AML-193 (cell line): ENCODE measurements around the gene COPG2.

Experiments
- DNase-seq, 2 experiments: peaks; one replicate each; lab custom pipeline; 2025; lab: John Stamatoyannopoulos, UW

COPG2 gene

DNA sequence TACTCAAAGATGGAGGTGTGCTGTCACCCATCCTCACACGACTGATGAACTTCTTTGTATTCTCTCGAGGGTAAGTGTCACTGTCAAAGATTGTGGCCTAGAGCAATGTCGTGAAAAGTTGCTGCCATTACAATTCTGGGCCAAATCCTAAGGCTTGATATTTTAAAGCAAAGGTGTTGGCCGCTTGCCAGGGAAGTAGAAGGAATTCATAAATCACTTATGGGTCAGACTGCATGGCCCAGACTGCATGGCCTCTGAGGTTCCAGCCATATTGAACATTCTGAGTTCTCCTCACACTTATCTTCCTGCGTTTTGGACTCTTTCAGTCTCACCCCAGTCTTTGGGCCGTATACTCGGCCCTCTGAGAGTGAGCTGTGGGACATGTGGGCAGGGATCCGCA lies 168.1 kb downstream of the COPG2 start:
- no peak for DNase-seq

DNA sequence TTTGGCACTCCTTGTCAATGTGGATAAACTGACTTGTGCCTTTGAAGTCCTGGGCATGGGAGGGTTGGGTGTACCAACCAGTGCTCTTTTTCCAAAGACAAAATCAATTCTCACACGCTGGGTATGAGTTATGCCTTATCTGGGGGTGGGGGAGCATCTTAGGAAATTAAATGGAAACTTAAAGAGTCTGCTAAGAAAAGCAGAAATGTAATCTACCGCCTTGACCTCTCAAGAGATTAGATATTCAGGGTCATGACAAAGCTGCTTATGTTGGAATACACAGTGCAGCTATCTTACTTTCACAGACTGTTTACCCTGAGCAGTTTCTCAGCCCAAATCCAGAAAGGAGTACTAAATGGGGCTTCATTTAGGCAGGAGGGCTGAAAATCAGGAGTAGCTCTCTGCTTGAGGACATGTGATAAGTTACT lies 174.1 kb downstream of the COPG2 start:
- no peak for DNase-seq

- no peak for DNase-seq
Measured at GRCh38 chr7:130493275-130493873, 175.2 kb downstream of the COPG2 start.

DNA sequence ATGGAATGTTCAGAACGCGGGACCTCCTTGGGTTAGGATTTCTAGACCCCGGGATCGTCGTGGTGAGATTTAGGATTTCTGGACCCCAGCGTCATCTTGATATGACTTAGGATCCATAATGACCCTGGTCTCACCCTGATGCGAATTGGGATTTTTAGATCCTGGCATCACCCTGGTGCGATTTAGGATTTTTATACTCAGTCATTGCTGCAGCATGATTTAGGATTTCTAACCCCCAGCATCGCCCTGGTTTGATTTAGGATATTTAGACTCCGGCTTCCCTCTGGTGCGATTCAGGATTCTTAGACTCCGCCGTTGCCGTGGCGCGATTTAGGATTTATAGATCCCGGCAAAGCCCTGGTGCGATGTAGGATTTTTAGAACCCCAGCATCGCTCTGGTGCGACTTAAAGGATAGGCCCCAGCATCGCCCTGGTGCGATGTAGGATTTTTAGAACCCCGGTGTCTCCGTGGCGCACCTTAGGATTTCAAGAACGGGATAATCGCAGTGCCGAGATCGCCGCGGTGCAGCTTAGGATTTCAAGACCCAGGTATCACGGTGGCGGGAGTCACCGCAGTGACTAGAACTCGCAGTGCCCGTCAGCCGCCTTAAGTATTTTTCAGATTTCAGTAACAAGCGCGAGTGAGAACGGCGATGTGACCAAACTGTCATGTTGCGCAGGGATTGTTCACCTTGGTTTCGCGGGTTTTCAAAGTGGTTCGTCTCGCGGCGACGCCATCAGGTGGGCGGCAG lies 175.8 kb downstream of the COPG2 start:
- no peak for DNase-seq

DNA sequence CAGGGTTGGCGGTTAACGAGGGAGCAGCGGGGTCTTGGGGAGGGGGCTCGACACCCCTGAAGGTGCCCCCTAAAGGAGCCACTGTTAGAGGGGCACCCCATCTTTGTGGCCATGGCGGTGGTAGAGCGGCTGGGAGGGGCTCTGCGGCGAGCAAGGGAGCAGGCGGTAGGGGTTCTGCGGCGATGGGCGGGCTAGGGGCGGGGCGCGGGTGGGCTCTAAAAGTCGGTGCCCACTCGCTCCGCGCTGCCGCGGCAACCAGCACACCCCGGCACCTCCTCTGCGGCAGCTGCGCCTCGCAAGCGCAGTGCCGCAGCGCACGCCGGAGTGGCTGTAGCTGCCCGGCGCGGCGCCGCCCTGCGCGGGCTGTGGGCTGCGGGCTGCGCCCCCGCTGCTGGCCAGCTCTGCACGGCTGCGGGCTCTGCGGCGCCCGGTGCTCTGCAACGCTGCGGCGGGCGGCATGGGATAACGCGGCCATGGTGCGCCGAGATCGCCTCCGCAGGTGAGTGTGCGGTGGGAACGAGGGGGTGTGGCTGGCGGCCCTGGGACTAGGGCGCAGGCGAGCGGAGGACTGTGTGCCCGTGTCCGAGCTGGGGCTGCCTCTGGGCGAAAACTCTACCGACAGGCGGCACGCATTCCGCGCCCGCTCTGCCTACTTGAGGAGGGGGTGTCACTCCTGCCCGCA lies 176.6 kb downstream of the COPG2 start, which contains the start of gene MEST:
Gene MEST, plus strand, starts transcription at position 245 of the 682 bp plus-strand sequence. Its CDS starts 229 bp downstream, at position 474.
- no peak for DNase-seq

- DNase-seq, result no peak
Measured at GRCh38 chr7:130490888-130491804, 177.4 kb downstream of the COPG2 start.

DNA sequence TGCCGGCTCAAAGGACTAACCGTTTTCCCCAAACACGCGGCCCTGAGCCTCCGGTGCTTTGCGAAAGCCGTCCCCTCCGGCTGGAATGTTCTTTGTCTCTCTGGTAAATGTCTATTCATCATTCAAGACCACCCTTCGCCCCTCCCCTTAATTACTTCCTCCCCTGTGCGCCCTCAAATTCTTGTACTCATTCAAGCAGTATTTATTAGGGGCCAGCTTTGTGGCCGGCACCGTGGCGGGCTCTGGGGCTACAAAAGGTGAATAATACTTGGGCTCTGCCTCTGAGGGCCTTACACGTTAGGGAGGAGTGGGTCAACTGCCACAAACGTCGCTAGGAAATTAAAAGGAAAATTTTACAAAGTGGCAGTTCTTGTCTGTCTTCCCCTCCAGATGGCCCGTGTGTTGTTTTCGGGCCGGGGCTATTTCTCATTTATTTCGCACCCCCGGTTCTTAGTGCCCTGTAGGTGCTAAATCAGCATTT lies 178.2 kb downstream of the COPG2 start:
- no peak for DNase-seq

DNA sequence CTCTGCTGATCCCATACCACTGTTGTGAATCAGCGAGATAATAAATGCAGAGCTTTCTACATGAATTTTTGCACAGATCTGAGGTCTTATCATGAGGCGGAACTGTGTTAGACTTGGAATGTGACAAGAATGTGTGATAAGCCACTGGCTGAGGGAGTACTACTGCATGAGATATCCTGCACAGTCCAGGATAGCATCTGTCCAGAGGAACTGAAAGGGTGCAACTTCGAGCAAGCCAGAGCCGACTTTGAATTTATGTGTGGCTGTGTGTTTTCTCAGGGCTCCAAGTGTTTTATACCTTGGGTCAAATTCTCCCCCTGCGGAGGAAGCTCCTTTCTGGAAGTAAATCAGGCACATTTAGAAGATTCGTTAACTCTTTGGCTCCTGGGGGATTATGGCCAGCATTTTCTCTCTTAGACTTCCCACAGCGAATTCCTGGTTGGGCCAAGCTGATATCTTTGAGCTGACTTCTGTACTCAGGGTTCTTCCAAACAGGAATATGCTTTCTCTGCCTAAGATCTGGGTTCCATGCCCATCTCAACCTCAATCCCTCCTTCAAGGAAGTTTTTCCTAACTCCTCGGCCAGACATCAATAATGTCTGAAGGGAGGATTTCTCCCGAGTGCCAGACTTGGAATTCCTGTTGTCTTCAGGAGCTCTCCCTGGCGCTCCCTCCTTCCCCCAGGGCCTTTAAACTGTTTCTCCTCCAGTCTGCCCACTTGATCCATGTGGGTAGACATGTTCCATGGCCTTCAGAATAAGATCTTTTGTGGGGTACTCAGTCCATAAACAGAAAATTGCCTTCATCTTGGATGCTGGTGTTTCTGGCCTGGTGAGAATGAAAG lies 179.2 kb downstream of the COPG2 start:
- DNase-seq, result no peak

GRCh38 chr7:130488392-130489139 lies 180.0 kb downstream of the COPG2 start:
- no peak for DNase-seq

DNA sequence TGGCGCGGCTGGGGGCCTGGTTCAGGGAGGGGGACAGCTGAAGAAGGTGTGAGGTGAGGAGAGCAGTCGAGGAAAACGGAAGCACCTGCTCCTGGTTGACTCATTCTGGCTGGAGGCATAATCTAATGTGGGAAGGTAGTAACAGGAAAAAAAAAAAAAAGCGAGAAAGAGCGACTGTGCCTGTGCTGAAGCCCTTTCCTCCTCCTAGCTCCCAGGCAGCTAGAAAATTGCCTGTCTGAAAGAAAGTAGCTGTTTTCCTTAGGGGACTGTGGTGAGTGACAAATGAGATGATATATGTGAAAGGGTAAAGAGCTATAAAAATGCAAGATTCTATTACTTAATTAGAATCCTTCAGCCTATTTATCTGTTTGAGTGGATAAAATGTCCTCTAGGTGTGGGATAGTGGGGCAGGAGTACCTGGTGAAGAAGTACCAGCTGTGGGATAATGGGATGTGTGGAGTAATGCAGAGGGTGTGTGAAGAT lies 181.6 kb downstream of the COPG2 start:
- no peak for DNase-seq

GRCh38 chr7:130486114-130486953 lies 182.2 kb downstream of the COPG2 start:
- no peak for DNase-seq

DNA sequence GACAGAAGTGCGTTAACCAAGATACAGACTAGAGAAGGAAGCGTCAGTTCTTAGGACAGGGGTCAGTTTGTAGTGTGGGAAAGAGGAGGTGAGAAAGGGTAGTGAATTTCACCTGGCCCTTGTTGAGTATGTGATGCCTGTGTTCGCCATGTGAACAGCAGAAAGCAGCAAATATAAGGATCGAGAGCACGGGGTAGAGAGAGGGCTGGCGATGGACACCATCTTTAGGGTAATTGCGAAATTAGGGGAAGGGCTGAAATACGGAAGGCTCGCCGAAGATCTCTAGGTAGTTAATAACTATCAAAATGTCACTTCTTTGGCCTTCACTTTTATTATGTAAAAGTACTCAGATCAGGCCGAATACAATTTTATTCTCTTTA lies 182.8 kb downstream of the COPG2 start:
- no peak for DNase-seq

- no peak for DNase-seq
Measured at GRCh38 chr7:130483031-130483430, 185.5 kb downstream of the COPG2 start.

- no peak for DNase-seq
Measured at GRCh38 chr7:130481898-130482297, 186.7 kb downstream of the COPG2 start.

GRCh38 chr7:130479716-130480400 lies 188.7 kb downstream of the COPG2 start:
- DNase-seq, result peak; percentile 43 to 69

DNA sequence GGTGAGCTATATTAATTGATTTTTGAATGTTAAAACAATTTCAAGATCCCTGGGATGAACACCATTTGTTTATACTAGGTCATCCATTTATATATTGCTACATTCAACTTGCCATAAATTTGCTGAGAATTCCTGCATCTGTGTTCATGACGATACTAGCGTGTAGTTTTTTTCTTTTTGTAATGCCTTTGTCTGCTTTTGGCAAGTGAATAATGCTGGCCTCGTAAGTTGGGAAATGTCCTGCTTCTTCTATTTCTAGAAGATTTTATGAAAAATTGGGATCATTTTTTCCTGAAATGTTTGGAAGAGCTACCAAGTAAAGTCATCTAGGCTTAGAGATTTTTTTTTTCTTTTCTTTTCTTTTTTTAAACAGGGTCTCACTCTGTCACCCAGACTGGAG lies 189.6 kb downstream of the COPG2 start:
- DNase-seq, result no peak

- no peak for DNase-seq
Measured at GRCh38 chr7:130476297-130477150, 192.0 kb downstream of the COPG2 start.

GRCh38 chr7:130475776-130476175 lies 192.8 kb downstream of the COPG2 start:
- DNase-seq, result no peak
